ENCODE results near the gene PTPA.

The PTPA gene

DNA sequence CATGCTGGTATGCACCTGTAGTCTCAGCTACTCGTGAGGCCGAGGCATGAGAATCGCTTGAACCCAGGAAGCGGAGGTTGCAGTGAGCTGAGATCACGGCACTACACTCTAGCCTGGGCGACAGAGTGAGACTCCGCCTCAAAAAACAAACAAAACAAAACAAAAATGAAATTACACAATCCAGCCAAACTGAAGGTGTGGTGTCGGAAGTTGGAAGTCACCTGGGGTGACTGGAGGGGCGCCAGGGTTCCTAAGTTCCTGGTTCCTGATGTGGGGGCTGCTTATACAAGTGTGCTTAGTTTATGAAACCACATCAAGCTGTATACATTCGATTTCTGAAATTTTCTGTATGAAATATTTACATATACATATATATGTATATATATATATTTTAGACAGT is 34.0 kb upstream of the PTPA start:
- Histone ChIP-seq H3K9ac (ENCODE audit: insufficient read length, low read depth) (no peak overlapping the region), H3K9me3 (ENCODE audit: insufficient read depth, low read length) (no peaks in the 10 kb centered on the region), H3K4me3 (ENCODE audit: insufficient read length, low read depth) (no peak overlapping the region), H3K4me1 (ENCODE audit: insufficient read depth, insufficient read length) (peaks cover 6% of the 10 kb centered on the region), H3K36me3 (ENCODE audit: insufficient read depth, insufficient read length, low read length) (peaks cover 4% of the 10 kb centered on the region), H3K27me3 (ENCODE audit: insufficient read depth, insufficient read length) (no peaks in the 10 kb centered on the region)
- DNase-seq (ENCODE audit: low read depth, low spot score), result no peak
- TF ChIP-seq YY1 (IDR thresholded peaks at IDR 0.05; ENCODE audit: insufficient read depth, insufficient read length) (no peak), ZNF274 (IDR thresholded peaks at IDR 0.05; ENCODE audit: low read depth, low read length) (no peak), SUZ12 (IDR thresholded peaks at IDR 0.05; ENCODE audit: extremely low read depth, insufficient read depth, insufficient read length) (no peak)

DNA sequence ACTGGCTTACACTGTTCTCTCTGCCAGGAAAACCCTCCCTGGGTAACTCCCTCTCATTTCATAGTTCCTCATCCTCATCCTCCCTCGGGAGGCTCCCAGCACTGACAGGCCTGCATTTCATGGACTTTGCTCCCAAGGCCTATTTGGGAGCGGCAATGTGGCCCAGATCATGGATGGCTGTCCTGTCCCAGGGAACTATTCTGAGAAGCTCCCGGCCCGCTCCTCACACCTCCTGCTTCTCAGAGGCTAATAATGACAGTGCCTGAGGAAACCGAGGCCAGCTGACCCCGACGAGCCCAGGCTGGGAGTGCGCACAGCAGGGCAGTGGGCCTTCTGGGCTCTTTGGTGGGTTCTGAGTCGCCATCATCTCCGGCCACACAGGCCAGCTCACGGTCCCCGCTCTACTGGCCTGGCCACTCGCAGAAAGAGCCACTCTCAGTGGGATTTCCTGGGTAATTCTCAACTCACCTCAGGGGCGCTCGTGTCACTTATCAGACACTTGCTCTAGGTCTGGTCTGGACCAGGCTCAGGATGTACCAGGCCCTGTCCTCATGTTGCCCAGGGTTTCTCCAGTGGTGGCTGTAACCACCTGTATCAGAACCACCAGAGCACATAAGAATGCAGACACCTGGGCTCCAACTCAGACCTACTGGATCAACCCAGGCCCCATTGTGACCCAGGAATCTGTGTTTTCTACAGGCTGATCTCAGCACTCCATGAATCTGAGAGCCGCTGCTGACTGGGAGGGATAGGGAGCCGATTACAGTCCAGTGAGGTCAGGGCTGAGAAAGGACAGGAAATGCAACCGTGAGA is 32.3 kb upstream of the PTPA start:
- H3K4me1 ChIP-seq (ENCODE audit: insufficient read depth, insufficient read length), result peaks cover 8% of the 10 kb centered on the region
- TF ChIP-seq SUZ12 (IDR thresholded peaks at IDR 0.05; ENCODE audit: extremely low read depth, insufficient read depth, insufficient read length) (no peak), YY1 (IDR thresholded peaks at IDR 0.05; ENCODE audit: insufficient read depth, insufficient read length) (no peak), ZNF274 (IDR thresholded peaks at IDR 0.05; ENCODE audit: low read depth, low read length) (no peak)
- peaks cover 21% of the 10 kb centered on the region for H3K36me3 ChIP-seq (ENCODE audit: insufficient read depth, insufficient read length, low read length)
- DNase-seq (ENCODE audit: low read depth, low spot score), result no peak
- H3K9ac ChIP-seq (ENCODE audit: insufficient read length, low read depth), result no peak overlapping the region
- H3K9me3 ChIP-seq (ENCODE audit: insufficient read depth, low read length), result no peaks in the 10 kb centered on the region
- H3K27me3 ChIP-seq (ENCODE audit: insufficient read depth, insufficient read length), result no peaks in the 10 kb centered on the region
- no peak overlapping the region for H3K4me3 ChIP-seq (ENCODE audit: insufficient read length, low read depth)

DNA sequence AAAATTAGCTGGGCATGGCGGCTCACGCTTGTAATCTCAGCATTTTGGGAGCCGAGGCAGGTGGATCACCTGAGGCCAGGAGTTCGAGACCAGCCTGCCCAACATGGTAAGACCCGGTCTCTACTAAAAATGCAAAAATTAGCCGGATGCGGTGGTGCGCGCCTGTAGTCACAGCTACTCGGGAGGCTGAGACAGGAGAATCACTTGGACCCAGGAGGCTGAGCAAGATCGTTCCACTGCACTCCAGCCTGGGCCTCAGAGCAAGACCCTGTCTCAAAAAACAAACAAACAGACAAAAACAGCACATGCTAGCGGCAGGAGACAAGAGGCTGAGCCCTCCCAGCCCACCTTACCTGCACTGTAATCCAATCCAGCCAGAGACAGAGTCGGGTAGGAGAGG is 31.4 kb upstream of the PTPA start:
- DNase-seq (ENCODE audit: low read depth, low spot score), result no peak
- no peak for TF ChIP-seq ZNF274 (IDR thresholded peaks at IDR 0.05; ENCODE audit: low read depth, low read length)
- no peak for TF ChIP-seq SUZ12 (IDR thresholded peaks at IDR 0.05; ENCODE audit: extremely low read depth, insufficient read depth, insufficient read length)
- no peak for TF ChIP-seq YY1 (IDR thresholded peaks at IDR 0.05; ENCODE audit: insufficient read depth, insufficient read length)
- Histone ChIP-seq H3K4me1 (ENCODE audit: insufficient read depth, insufficient read length) (peaks cover 8% of the 10 kb centered on the region), H3K4me3 (ENCODE audit: insufficient read length, low read depth) (peak overlapping the region; percentile 92), H3K9ac (ENCODE audit: insufficient read length, low read depth) (peak overlapping the region; percentile 68), H3K27me3 (ENCODE audit: insufficient read depth, insufficient read length) (no peaks in the 10 kb centered on the region), H3K36me3 (ENCODE audit: insufficient read depth, insufficient read length, low read length) (peaks cover 29% of the 10 kb centered on the region), H3K9me3 (ENCODE audit: insufficient read depth, low read length) (no peaks in the 10 kb centered on the region)

DNA sequence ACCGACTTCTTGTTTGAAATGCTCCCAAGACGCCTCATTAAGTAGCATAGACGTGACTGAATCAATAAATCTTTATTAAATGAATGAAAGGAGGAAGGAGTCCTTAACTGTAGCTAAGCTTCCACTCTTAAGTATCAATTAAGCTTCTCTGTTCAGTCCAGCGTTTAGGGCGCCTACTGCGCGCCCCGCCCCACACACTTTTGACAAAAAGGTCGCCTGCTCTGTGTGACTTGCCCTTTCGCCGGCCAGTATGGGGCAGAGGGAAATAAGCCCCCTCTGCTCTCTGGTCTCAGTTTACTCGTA is 31.0 kb upstream of the PTPA start:
- H3K27me3 ChIP-seq (ENCODE audit: insufficient read depth, insufficient read length), result no peaks in the 10 kb centered on the region
- no peak for DNase-seq (ENCODE audit: low read depth, low spot score)
- H3K36me3 ChIP-seq (ENCODE audit: insufficient read depth, insufficient read length, low read length), result peaks cover 33% of the 10 kb centered on the region
- peak overlapping the region; percentile 92 for H3K4me3 ChIP-seq (ENCODE audit: insufficient read length, low read depth)
- H3K4me1 ChIP-seq (ENCODE audit: insufficient read depth, insufficient read length), result peaks cover 8% of the 10 kb centered on the region
- TF ChIP-seq SUZ12 (IDR thresholded peaks at IDR 0.05; ENCODE audit: extremely low read depth, insufficient read depth, insufficient read length), result no peak
- no peak for TF ChIP-seq YY1 (IDR thresholded peaks at IDR 0.05; ENCODE audit: insufficient read depth, insufficient read length)
- TF ChIP-seq ZNF274 (IDR thresholded peaks at IDR 0.05; ENCODE audit: low read depth, low read length), result no peak
- H3K9ac ChIP-seq (ENCODE audit: insufficient read length, low read depth), result peak overlapping the region; percentile 68
- no peaks in the 10 kb centered on the region for H3K9me3 ChIP-seq (ENCODE audit: insufficient read depth, low read length)

DNA sequence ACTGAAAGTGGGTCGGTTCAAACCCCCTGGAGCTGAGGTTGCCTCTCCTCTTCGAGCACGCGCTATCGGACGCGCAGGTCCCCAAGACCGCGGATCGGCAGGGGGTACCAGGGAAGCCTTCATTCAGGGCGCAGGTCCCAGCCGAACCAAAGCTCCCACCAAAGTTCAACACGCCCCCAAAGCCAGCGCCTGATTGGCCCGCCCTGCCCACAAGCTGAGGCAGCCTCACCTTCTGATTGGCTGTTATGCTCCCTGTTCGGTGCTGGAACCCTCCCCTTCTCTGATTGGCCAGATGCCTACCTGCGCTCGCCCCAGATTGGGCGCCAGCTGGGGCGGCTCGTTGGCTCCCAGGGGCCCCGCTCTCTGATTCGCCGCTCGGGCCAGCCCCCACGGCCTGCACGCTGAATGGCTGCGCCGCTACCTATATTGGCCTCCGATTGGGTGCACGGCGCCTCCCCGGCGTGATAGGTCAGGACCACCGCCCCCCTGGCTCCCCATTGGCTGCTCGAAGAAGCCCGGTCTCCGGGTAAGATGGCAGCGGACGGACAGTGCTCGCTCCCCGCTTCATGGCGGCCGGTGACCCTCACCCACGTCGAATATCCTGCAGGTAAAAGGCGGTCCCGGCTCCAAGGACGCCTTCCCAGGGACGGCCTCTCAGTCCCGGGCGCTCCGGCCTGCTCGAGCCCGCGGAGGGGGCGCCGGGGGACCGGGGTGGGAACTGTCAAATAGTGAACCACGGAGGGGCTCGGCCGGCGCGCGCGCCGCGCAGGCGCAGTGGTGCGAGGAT is 30.4 kb upstream of the PTPA start, which contains the start of gene DOLPP1:
Gene DOLPP1, plus strand, starts transcription at position 511 of the 787 bp plus-strand sequence. Its CDS starts 21 bp downstream, at position 532.
- Histone ChIP-seq H3K36me3 (ENCODE audit: insufficient read depth, insufficient read length, low read length) (peaks cover 39% of the 10 kb centered on the region), H3K4me3 (ENCODE audit: insufficient read length, low read depth) (peak within 1 kb of the TSS; percentile 92), H3K9ac (ENCODE audit: insufficient read length, low read depth) (peak within 1 kb of the TSS; percentile 95), H3K27me3 (ENCODE audit: insufficient read depth, insufficient read length) (no peaks in the 10 kb centered on the region), H3K9me3 (ENCODE audit: insufficient read depth, low read length) (no peaks in the 10 kb centered on the region), H3K4me1 (ENCODE audit: insufficient read depth, insufficient read length) (peaks cover 8% of the 10 kb centered on the region)
- TF ChIP-seq YY1 (IDR thresholded peaks at IDR 0.05; ENCODE audit: insufficient read depth, insufficient read length) (peak; percentile 58), SUZ12 (IDR thresholded peaks at IDR 0.05; ENCODE audit: extremely low read depth, insufficient read depth, insufficient read length) (no peak), ZNF274 (IDR thresholded peaks at IDR 0.05; ENCODE audit: low read depth, low read length) (no peak)
- peak; percentile 99 for DNase-seq (ENCODE audit: low read depth, low spot score)

DNA sequence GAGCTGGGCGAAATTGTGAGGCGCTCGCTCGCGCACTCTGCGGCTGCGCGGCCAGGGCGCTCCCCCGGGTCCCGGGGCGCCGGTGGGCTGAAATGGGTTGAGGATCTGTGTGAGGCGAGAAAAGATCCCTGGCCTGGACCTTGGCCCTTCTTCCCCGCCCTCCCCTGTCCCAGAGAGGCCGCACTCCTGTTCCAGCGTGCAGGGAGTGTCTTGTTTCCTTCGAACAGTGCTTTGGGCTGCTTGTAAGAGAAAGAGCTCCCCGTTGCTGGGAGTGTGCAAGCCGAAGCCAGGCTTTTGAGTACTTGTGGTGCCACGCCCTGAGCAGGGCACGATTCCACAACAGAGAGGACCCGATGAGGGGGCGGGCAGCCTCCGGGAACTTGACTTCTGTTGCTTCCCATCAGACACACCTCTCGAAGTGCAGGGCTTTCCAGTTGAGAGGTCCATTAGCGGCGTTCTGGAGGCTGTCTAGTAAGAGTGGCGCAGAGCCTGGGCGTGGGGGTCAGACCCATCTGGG is 29.8 kb upstream of the PTPA start:
- Histone ChIP-seq H3K9me3 (ENCODE audit: insufficient read depth, low read length) (no peaks in the 10 kb centered on the region), H3K9ac (ENCODE audit: insufficient read length, low read depth) (peak overlapping the region; percentile 95), H3K4me3 (ENCODE audit: insufficient read length, low read depth) (peak overlapping the region; percentile 92), H3K4me1 (ENCODE audit: insufficient read depth, insufficient read length) (peaks cover 8% of the 10 kb centered on the region), H3K27me3 (ENCODE audit: insufficient read depth, insufficient read length) (no peaks in the 10 kb centered on the region), H3K36me3 (ENCODE audit: insufficient read depth, insufficient read length, low read length) (peaks cover 45% of the 10 kb centered on the region)
- no peak for TF ChIP-seq YY1 (IDR thresholded peaks at IDR 0.05; ENCODE audit: insufficient read depth, insufficient read length)
- TF ChIP-seq ZNF274 (IDR thresholded peaks at IDR 0.05; ENCODE audit: low read depth, low read length), result no peak
- no peak for TF ChIP-seq SUZ12 (IDR thresholded peaks at IDR 0.05; ENCODE audit: extremely low read depth, insufficient read depth, insufficient read length)
- peak; percentile 9 for DNase-seq (ENCODE audit: low read depth, low spot score)

DNA sequence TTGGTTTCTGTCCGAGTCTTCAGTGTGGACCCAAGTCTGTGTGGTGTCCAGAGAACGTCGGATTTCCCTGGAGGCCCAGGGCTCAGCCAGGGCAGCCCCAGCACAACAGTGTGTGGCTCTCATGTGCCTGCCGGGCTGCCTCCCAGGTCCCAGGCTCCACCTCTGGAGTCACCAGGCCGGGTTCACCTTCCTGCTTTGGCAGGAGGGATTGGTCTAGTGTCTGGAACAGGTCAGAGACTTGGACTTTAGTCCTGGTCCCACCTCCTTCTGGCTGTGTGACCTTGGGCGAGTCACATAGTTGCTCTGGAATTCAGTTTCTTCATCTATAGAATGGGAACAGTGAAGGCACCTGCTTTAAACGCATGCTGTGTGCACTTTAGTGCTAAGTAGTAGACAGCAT is 27.1 kb upstream of the PTPA start:
- Histone ChIP-seq H3K4me1 (ENCODE audit: insufficient read depth, insufficient read length) (peaks cover 8% of the 10 kb centered on the region), H3K27me3 (ENCODE audit: insufficient read depth, insufficient read length) (no peaks in the 10 kb centered on the region), H3K9me3 (ENCODE audit: insufficient read depth, low read length) (no peaks in the 10 kb centered on the region), H3K4me3 (ENCODE audit: insufficient read length, low read depth) (no peak overlapping the region), H3K36me3 (ENCODE audit: insufficient read depth, insufficient read length, low read length) (peaks cover 66% of the 10 kb centered on the region), H3K9ac (ENCODE audit: insufficient read length, low read depth) (no peak overlapping the region)
- DNase-seq (ENCODE audit: low read depth, low spot score), result no peak
- TF ChIP-seq SUZ12 (IDR thresholded peaks at IDR 0.05; ENCODE audit: extremely low read depth, insufficient read depth, insufficient read length) (no peak), YY1 (IDR thresholded peaks at IDR 0.05; ENCODE audit: insufficient read depth, insufficient read length) (no peak), ZNF274 (IDR thresholded peaks at IDR 0.05; ENCODE audit: low read depth, low read length) (no peak)
